ENCODE measurements around the gene PTGS1.

DNA sequence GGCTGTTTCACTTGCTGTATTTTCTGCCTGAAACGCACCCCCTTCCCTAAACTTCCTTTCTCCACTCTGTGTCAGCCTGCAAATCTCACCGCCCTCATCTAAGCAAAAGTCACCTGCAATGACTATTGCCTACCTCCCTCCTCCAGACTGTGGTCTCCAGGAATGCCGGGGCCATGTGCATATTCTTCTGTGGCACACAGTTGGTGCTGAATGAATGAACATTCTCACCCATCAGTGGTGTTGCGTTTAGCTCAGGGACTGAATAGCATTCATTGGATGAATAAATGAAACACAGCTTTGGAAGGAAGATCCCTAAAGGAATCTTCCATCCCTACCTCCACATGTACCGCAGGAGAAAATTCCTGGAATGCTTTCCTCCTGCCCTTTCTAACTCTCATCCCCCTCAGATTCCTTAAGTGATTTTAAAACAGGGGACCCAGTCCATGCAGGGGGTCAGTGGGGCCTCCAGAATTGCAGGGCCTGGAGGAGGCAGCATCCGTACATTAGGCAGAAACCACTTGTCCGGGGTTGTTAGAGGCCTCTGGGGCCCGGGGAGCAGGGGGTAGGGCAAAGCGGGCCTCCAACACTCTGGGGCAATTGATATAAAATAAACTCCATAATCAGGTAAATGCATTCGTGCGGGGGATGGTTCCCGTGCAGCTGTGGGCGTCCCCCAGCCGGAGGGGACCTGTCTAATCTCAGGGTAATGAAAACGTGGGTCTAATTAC lies 28.3 kb upstream of the PTGS1 start:
- no peak for TF ChIP-seq RAD21 (conservative IDR thresholded peaks at IDR 0.05)
- no peak for TF ChIP-seq CTCF (IDR thresholded peaks at IDR 0.05; ENCODE audit: poor library complexity, severe bottlenecking)
- no peak for TF ChIP-seq TAF1 (IDR thresholded peaks at IDR 0.05; ENCODE audit: low read depth)
